MM.1S (cell line): ENCODE measurements around the gene FER.

Experiments
- DNase-seq: peaks from one replicate; pipeline ENCODE4 v3.0.0-alpha.2; 2015
- H2AFZ ChIP-seq: fragments of 300-600 bp; sonication (generic); 2 replicates; pipeline ENCODE4 v1.6.0; 2016; ENCODE audit warnings: antibody characterized with exemption, low read length
- H3F3A ChIP-seq: fragments of 300-600 bp; sonication (generic); 2 replicates; pipeline ENCODE4 v1.6.1; 2016; ENCODE audit warnings: mild to moderate bottlenecking, antibody characterized with exemption, low read length, moderate library complexity, mixed read lengths; ENCODE audit not compliant: insufficient read depth
- H3K27ac ChIP-seq: fragments of 300-600 bp; sonication (generic); 2 replicates; pipeline ENCODE4 v1.5.1; 2016; ENCODE audit warnings: mild to moderate bottlenecking, low read length
- H3K27me3 ChIP-seq: fragments of 300-600 bp; sonication (generic); replicated peaks from 2 replicates; pipeline ENCODE4 v1.6.0; 2016; ENCODE audit warnings: low read length; ENCODE audit not compliant: insufficient read depth
- H3K36me3 ChIP-seq: fragments of 300-600 bp; sonication (generic); replicated peaks from 2 replicates; pipeline ENCODE4 v1.6.1; 2016; ENCODE audit warnings: mild to moderate bottlenecking, low read length, mixed read lengths; ENCODE audit not compliant: insufficient read depth
- H3K4me1 ChIP-seq: fragments of 300-600 bp; sonication (generic); 2 replicates; pipeline ENCODE4 v1.6.1; 2016; ENCODE audit warnings: low read length, mixed read lengths
- H3K4me2 ChIP-seq: fragments of 300-600 bp; sonication (generic); 2 replicates; pipeline ENCODE4 v1.6.0; 2016; ENCODE audit warnings: low read depth, low read length
- H3K4me3 ChIP-seq: fragments of 300-600 bp; sonication (generic); 2 replicates; pipeline ENCODE4 v1.5.1; 2016; ENCODE audit warnings: low read length, mixed read lengths
- H3K79me2 ChIP-seq: fragments of 300-600 bp; sonication (generic); 2 replicates; pipeline ENCODE4 v1.6.1; 2016; ENCODE audit warnings: mixed run types, low read length, mixed read lengths
- H3K9ac ChIP-seq: fragments of 300-600 bp; sonication (generic); 2 replicates; pipeline ENCODE4 v1.6.1; 2016; ENCODE audit warnings: low read length, mixed read lengths
- H3K9me2 ChIP-seq: fragments of 300-600 bp; sonication (generic); replicated peaks from 2 replicates; pipeline ENCODE4 v1.6.1; 2016; ENCODE audit warnings: mild to moderate bottlenecking, low read length, mixed read lengths; ENCODE audit not compliant: insufficient read depth
- H3K9me3 ChIP-seq: fragments of 300-600 bp; sonication (generic); replicated peaks from 2 replicates; pipeline ENCODE4 v1.6.1; 2016; ENCODE audit warnings: mild to moderate bottlenecking, low read length, mixed read lengths; ENCODE audit not compliant: insufficient read depth
- H4K20me1 ChIP-seq: fragments of 300-600 bp; sonication (generic); 2 replicates; pipeline ENCODE4 v1.6.1; 2016; ENCODE audit warnings: mild to moderate bottlenecking, low read length, moderate library complexity, mixed read lengths; ENCODE audit not compliant: insufficient read depth
- CTCF ChIP-seq: fragments of 300-600 bp; sonication (generic); IDR thresholded peaks from 2 replicates; pipeline ENCODE4 v1.5.1; 2016; ENCODE audit warnings: antibody characterized with exemption, low read length, mixed read lengths
- EZH2 ChIP-seq: fragments of 300-600 bp; sonication (generic); optimal IDR thresholded peaks from 2 replicates; pipeline ENCODE3; 2017; ENCODE audit warnings: low read depth, mild to moderate bottlenecking, antibody characterized with exemption, low read length, mixed read lengths
- EZH2phosphoT487 ChIP-seq: fragments of 300-600 bp; sonication (generic); IDR thresholded peaks from 2 replicates; pipeline ENCODE4 v1.6.1; 2018; ENCODE audit warnings: antibody characterized with exemption, low read length

The FER gene

GRCh38 chr5:109177782-109178181 lies 430.1 kb downstream of the FER start:
- TF ChIP-seq EZH2 (no peak), EZH2phosphoT487 (no peak), CTCF (no peak)
- H3K4me1 ChIP-seq = no peaks in the 10 kb centered on the region
- no peak overlapping the region for H3K27ac ChIP-seq
- H4K20me1 ChIP-seq = no peaks in the 10 kb centered on the region
- no peaks in the 10 kb centered on the region for H3K9me2 ChIP-seq
- no peak for DNase-seq
- H3K4me3 ChIP-seq = no peak overlapping the region
- H2AFZ ChIP-seq = no peak overlapping the region
- H3K9me3 ChIP-seq = no peaks in the 10 kb centered on the region
- H3K79me2 ChIP-seq = no peaks in the 10 kb centered on the region
- no peaks in the 10 kb centered on the region for H3F3A ChIP-seq
- H3K4me2 ChIP-seq = no peak overlapping the region
- H3K27me3 ChIP-seq = no peaks in the 10 kb centered on the region
- H3K9ac ChIP-seq = no peak overlapping the region
- H3K36me3 ChIP-seq = no peaks in the 10 kb centered on the region

- Histone ChIP-seq H3K27ac (no peak overlapping the region), H3K4me1 (peaks cover 19% of the 10 kb centered on the region), H3K9me2 (no peaks in the 10 kb centered on the region), H4K20me1 (no peaks in the 10 kb centered on the region), H3K79me2 (no peaks in the 10 kb centered on the region), H3K4me2 (no peak overlapping the region), H3K27me3 (no peaks in the 10 kb centered on the region), H3K9ac (no peak overlapping the region), H3F3A (no peaks in the 10 kb centered on the region), H2AFZ (no peak overlapping the region), H3K4me3 (no peak overlapping the region), H3K9me3 (no peaks in the 10 kb centered on the region), H3K36me3 (no peaks in the 10 kb centered on the region)
- no peak for TF ChIP-seq EZH2
- no peak for TF ChIP-seq CTCF
- TF ChIP-seq EZH2phosphoT487 = no peak
- DNase-seq = no peak
Measured at GRCh38 chr5:109180668-109181067, 433.0 kb downstream of the FER start.

- Histone ChIP-seq H3K79me2 (no peaks in the 10 kb centered on the region), H3K4me2 (no peak overlapping the region), H3F3A (no peaks in the 10 kb centered on the region), H4K20me1 (no peaks in the 10 kb centered on the region), H3K4me1 (peaks cover 25% of the 10 kb centered on the region), H3K9me2 (no peaks in the 10 kb centered on the region), H3K9ac (no peak overlapping the region), H2AFZ (no peak overlapping the region), H3K27ac (no peak overlapping the region), H3K4me3 (no peak overlapping the region), H3K27me3 (no peaks in the 10 kb centered on the region), H3K9me3 (no peaks in the 10 kb centered on the region), H3K36me3 (no peaks in the 10 kb centered on the region)
- DNase-seq = no peak
- no peak for TF ChIP-seq EZH2phosphoT487
- no peak for TF ChIP-seq EZH2
- TF ChIP-seq CTCF = no peak
Measured at GRCh38 chr5:109186759-109187158, 439.1 kb downstream of the FER start.
